NK-92 treated with Interleukin-12 subunit alpha and Interleukin-12 subunit beta, amount 100 ng/mL, for 24 hours (cell line): ENCODE measurements around the gene XIRP2.
"Not testable (repeated sequence)": the region's sequence is repeated elsewhere in the genome, so short reads cannot be mapped to it uniquely, and the experiment has no call there.

Source experiments
- DNase-seq: peaks from one replicate; lab custom pipeline; 2025; lab: John Stamatoyannopoulos, UW

XIRP2 gene

GRCh38 chr2:167196461-167197252 is 308.4 kb downstream of the XIRP2 start:
- DNase-seq: no peak

- DNase-seq: no peak
These were observed 309.7 kb downstream of the XIRP2 start for GRCh38 chr2:167198009-167198408.

DNA sequence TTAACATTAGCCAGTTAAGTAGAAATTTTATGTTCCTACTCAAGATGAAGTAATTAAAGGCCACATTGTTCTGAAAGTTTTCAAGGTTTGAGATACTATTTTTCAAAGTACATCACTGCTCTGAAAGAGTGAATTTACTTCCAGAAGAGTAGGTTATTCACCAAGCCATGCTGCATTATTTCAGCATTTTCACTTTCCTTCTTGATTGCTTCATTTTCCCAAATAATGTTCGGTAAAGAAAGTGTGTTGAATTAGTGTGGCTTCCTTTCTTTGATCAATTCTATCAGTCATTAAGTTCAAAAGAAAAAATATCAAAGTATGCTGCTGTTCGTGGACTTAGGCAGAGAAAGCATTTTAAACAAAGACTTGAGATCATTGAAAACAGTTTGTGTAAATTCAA is 310.3 kb downstream of the XIRP2 start:
- DNase-seq: no peak

DNA sequence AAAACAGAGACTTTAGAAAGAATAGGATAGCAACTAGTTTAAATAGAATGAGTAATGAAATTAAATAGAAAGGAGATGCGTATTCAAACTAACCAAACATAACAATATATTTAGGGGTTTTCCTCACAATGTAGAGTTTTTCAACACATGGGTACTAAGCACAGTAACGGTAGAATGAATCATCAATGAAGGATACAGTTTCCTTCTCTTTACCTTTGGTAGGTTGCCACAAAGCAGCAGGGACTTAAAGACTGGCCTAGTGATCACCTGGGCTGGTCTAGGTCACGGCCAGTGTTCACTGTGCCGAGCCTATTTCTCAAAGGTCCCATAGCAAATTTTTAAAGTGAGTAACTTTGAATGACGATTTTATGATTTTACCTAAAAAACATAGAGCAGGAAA is 311.7 kb downstream of the XIRP2 start:
- no peak for DNase-seq

DNA sequence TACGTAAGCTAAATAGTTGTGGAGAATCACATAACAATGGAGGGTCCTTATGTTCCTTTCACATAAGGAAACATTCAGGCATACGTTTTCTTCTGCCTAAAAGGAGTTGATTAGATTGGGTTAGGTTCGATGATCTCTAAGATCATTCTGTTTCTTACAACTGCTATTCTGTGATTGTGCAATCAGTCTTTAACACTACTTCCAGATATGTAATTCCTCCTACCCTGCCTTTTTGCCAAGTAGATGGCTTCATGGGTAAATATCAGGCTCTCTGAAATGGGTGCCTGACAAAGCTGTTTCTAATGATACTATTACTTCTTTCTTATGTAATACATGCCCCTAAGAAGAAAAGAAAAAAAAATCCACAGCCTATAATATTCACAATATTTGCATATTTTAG is 321.5 kb downstream of the XIRP2 start:
- no peak for DNase-seq

DNA sequence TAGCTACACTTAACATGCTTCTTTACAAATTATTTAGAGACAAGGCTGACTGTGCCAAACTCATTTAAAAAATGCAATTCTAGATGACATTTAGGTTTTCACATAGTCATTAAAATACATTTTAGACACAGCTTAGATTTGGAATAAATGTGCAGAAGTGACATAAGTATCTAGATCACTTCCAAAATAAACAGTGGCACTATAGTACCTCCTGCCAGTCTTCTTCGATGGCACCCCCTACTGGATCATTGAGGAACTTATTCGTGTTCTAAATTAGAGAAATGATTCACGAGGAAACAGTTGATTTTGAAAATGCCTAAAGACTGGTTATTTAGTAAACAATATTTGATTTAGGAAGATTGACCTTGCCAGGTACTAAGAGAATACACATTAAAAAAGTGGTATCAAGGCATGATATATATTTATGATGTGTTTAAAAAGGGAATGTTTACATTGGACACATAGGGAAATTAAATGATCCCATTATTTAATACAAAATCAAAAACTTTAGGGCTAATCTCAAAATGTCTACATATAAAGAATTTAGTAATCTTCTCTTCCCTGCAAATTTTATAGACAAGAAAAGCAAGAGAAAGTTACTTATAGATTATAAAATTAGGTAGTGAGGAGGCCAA is 323.9 kb downstream of the XIRP2 start:
- no peak for DNase-seq

- DNase-seq: no peak
These were observed 327.3 kb downstream of the XIRP2 start for GRCh38 chr2:167215595-167215994.

DNA sequence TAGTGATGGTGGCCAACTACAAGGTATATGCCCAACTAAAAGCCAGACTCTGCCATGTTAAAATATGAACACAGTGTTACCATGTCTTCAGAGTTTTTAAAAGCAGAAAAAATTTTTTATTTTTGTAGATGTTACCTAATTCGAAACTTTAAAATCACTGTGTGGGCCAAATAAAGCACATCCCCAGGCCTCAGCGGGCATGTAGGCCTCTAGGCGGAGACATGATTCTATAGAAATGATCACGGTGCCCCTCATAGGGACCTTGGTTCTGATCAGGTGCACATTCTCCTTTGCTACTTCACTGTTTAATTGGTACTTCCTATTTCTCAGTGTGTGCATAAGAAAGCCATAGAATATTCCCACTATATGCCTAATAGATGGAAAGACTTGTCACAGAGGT is 349.2 kb downstream of the XIRP2 start:
- no peak for DNase-seq

DNA sequence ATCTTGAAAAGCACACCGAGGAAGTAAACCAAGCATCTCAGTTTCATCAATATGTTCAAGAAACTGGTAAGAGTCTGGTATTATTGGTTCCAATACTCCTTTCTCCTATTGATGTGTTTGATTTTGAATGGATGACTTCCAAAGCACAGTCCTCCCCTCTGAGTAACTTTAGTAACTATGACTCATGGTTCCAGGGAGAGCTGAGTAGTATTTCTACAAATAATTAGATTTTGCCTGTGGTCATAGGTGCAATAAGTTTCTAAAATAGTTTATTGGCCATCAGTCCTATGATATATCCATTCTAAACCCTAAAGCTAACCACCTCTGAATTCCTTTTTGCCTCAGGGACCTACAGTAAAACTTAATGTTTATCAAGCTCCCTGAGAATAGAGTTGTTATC is 352.4 kb downstream of the XIRP2 start:
- DNase-seq: no peak

GRCh38 chr2:167249197-167249596 is 360.9 kb downstream of the XIRP2 start:
- no peak for DNase-seq

DNA sequence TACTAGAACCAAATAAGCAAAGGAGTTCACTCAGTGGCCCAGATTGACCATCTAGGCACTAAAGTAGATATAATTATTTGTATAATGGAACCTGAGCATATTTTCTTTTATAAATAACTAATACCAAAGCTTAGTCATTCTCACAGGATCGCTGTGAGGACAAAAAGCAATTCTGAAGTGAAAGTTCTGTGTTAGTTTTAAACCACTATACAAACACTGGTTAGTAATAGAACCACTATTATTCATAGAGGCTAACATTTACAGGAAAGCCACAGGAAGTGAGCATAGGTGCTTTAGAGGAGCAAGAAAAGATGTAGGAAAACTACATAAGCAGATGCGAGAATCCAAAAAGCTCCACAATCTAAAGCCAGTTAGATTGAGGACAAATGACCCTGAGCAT is 364.7 kb downstream of the XIRP2 start:
- DNase-seq: no peak

DNA sequence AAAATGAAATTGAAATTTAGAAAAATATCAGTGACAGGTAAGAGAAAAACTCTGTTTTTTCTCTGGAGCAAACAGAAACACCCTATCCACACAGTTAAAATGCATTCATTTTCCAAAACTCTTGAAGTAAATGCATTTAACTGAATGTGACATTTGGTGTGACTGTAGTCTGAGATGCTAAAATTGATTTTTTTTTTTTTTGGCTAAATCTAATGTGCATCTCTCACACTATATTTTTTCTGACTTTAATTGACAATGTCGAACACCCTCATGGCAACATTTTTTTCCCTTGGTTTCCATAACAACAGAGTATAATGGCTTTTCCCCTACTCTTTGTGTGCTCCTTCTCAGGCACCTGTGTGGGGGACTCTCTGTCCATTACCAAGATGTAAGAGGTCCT is 366.4 kb downstream of the XIRP2 start:
- no peak for DNase-seq

DNA sequence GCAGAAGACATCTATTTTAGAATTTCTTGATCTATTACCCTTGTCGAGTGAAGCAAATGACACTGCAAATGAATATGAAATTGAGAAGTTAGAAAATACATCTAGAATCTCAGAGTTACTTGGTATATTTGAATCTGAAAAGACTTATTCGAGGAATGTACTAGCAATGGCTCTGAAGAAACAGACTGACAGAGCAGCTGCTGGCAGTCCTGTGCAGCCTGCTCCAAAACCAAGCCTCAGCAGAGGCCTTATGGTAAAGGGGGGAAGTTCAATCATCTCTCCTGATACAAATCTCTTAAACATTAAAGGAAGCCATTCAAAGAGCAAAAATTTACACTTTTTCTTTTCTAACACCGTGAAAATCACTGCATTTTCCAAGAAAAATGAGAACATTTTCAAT is 370.4 kb downstream of the XIRP2 start:
- no peak for DNase-seq

DNA sequence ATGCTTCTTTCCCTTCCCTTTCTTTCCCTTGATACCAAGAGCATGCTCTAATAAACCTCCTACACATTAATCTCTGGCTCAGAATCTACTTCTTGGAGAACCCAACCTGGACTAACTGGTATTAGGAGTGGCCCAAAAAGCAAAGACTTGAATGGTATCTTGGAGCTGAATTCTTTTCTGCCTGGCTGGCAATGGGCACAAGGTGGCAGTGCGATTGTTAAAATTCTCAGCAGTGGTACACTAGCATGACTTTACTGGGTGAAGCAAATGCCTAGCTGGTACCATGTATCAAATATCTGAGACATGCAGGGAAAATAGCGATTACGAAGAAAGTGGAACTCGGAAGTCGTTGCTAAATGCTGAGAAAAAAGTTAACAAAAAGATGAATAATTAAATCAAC is 376.1 kb downstream of the XIRP2 start:
- DNase-seq: no peak

- DNase-seq: no peak
These were observed 376.7 kb downstream of the XIRP2 start for GRCh38 chr2:167265004-167265403.

DNA sequence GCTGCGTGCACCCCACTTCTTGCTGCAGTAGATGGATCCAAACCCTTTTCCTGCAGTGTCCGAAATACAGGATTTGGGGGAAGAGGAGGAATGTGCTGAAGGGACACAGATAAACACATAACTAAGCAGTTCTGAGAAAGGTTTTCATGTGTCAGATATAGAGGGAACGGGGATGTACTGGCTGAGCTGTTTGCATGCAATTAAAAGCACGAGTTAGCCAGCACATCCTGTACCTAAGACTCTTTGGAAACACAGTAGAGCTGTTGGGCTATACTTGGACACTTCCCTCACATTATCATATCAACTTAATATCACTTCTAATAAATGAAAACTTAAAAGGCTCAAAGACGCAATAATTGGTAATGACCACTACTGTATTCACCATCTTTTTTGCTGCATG is 377.4 kb downstream of the XIRP2 start:
- DNase-seq: no peak

DNA sequence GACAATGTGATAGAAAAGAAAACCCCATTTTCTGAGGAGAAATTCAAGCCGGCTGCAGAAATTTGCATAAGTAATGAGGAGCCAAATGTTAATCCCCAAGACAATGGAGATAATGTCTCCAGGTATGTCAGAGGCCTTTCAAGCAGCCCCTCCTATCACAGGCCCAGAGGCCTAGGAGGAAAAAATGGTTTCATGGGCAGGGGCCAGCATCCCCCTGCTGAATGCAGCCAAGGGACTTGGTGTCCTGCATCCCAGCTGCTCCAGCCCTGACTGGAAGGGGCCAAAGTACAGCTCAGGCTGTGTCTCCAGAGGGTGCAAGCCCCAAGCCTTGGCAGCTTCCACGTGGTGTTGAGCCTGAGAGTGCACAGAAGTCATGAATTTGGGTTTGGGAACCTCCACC is 380.0 kb downstream of the XIRP2 start:
- not testable (repeated sequence) for DNase-seq

DNA sequence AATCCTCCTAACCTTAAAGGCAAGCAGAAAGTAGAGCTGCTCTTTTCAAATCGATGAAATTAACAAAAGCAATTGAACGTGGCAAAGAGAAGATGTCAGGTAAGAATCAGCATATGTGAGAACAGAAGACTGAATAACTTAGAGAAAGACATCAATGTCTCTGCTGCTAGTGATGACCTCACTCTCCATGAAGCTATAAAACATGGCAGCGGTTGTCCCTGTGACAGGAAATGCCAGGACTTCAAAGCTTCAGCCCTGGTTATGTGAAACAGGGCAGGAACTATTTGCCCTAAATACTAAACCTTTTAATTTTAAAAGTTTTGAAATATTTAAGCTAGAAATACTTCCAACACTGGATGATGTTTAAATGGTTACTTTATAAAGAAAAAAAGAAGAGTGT is 383.7 kb downstream of the XIRP2 start:
- DNase-seq: no peak

DNA sequence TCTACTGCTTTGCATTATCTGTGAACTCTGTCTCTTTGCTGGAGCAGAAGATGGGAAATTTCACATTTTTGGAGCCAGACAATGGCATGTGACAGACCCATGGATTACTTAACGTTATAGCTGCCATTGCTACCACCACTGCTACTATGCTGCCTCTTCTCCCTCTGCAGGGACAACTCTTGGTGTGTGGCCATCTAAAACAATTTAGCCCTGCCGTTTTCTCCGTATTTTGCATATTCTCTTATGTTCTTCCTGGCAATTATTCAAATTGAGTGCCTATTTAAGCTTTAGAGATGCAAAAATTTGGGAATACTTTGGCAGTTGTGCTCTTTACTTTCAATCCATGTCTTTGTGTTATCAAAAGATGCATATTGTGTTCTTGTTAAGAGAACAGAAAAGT is 386.8 kb downstream of the XIRP2 start:
- no peak for DNase-seq

GRCh38 chr2:167279810-167280209 is 391.5 kb downstream of the XIRP2 start:
- no peak for DNase-seq

- no peak for DNase-seq
These were observed 398.9 kb downstream of the XIRP2 start for GRCh38 chr2:167287212-167287611.

DNA sequence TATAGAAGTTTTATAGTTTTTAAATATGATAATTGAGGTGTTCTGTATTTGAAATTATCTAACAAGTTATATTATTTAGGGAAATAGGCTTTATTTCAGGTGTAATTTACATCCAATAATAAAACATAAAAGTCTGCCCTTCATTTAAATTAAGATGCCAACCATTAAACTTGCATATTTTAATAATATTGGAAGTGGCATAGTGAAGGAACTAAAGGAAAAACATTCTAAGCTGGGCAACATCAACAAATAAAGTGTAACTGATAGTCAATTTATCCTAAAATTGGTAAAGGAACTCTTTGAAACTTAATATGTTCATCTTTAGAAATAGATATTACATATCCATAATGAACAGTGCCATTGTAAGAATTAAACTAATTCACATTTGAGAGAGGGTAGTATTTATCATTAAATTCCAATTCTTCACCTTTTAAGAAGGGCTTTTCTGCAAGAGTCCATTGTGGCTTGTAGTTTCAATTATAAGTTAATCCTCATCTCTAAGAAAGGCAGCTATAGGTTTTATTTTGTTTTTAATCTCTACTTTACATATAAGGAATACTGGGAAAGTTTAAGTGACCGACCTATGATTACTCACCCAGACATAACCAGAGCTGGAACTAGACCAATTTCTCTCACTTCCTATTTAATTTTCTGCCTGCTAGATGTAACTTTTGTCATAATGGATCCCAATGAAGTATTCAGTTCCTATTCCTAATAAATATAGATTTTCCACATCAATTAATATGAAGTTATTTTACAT is 401.6 kb downstream of the XIRP2 start:
- no peak for DNase-seq
